Stimulated activated CD8-positive, alpha-beta memory T cell treated with anti-CD3 and anti-CD28 coated beads, Interleukin-15, amount 100 ng/mL, for 24 hours (primary cell): ENCODE results near the gene CIRBP.
"Not testable (repeated sequence)": the region's sequence is repeated elsewhere in the genome, so short reads cannot be mapped to it uniquely, and the experiment has no call there.

ENCODE experiments used
- DNase-seq: peaks from one replicate; pipeline ENCODE4 v3.0.0-alpha.2; 2020; ENCODE audit warnings: low read depth

CIRBP gene

GRCh38 chr19:1291761-1292418, 22.8 kb downstream of the CIRBP start:
- DNase-seq = no peak

- no peak for DNase-seq
Observed at GRCh38 chr19:1292419-1293151, 23.5 kb downstream of the CIRBP start.

- no peak for DNase-seq
Observed at GRCh38 chr19:1293782-1294604, 24.9 kb downstream of the CIRBP start.

- no peak for DNase-seq
Observed at GRCh38 chr19:1294688-1295087, 25.6 kb downstream of the CIRBP start.

- no peak for DNase-seq
Observed at GRCh38 chr19:1295169-1296012, 26.3 kb downstream of the CIRBP start.

- DNase-seq = no peak
Observed at GRCh38 chr19:1296078-1296477, 26.9 kb downstream of the CIRBP start.

- DNase-seq = no peak
Observed at GRCh38 chr19:1296575-1297271, 27.6 kb downstream of the CIRBP start.

- DNase-seq = no peak
Observed at GRCh38 chr19:1298235-1298634, 29.1 kb downstream of the CIRBP start.

- no peak for DNase-seq
Observed at GRCh38 chr19:1299801-1300200, 30.7 kb downstream of the CIRBP start.

- DNase-seq = no peak
Observed at GRCh38 chr19:1300744-1301490, 31.8 kb downstream of the CIRBP start.

GRCh38 chr19:1302533-1303239, 33.6 kb downstream of the CIRBP start:
- DNase-seq = no peak

GRCh38 chr19:1304197-1304924, 35.2 kb downstream of the CIRBP start:
- no peak for DNase-seq

- not testable (repeated sequence) for DNase-seq
Observed at GRCh38 chr19:1305354-1305753, 36.2 kb downstream of the CIRBP start.

GRCh38 chr19:1307320-1307719, 38.2 kb downstream of the CIRBP start:
- no peak for DNase-seq

- DNase-seq = no peak
Observed at GRCh38 chr19:1307755-1308303, 38.7 kb downstream of the CIRBP start.

- no peak for DNase-seq
Observed at GRCh38 chr19:1308718-1309117, 39.6 kb downstream of the CIRBP start.

GRCh38 chr19:1309977-1310852, 41.1 kb downstream of the CIRBP start:
- DNase-seq = no peak

GRCh38 chr19:1310853-1311180, 41.7 kb downstream of the CIRBP start:
- DNase-seq = no peak
